Measurements from ENCODE around the gene FCRL3.

Gene FCRL3

GRCh38 chr1:157682710-157683437, 17.7 kb downstream of the FCRL3 start:
- TF ChIP-seq CTCF (conservative IDR thresholded peaks at IDR 0.05; ENCODE audit: low read depth, low read length), result no peak
- no peak for DNase-seq (ENCODE audit: low read depth)
- H3K4me3 ChIP-seq (ENCODE audit: low read length), result no peak overlapping the region

DNA sequence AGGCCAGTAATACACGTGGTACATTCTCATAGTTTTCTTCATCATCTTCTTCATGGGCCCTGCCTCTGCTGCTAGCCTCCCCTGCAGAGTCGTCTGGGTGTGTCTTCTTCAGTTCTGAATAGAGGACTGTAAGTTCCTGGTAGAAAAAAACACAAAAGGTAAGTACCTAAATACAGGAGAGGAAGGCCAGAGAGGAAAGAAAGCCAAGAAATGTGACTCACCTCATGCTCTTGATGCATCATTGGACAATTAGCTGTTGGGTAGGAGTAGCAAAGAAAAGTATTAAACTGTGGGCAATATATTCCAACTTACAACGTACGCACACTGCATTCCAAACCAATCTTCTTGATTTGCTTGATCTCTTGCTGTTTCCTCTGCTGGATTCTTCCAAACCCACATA, 21.8 kb downstream of the FCRL3 start:
- no peak for TF ChIP-seq CTCF (conservative IDR thresholded peaks at IDR 0.05; ENCODE audit: low read depth, low read length)
- no peak for DNase-seq (ENCODE audit: low read depth)
- H3K4me3 ChIP-seq (ENCODE audit: low read length), result no peak overlapping the region

- TF ChIP-seq CTCF (conservative IDR thresholded peaks at IDR 0.05; ENCODE audit: low read depth, low read length), result no peak
- no peak overlapping the region for H3K4me3 ChIP-seq (ENCODE audit: low read length)
- DNase-seq (ENCODE audit: low read depth), result no peak
Measured at GRCh38 chr1:157673008-157673407, 27.6 kb downstream of the FCRL3 start.

DNA sequence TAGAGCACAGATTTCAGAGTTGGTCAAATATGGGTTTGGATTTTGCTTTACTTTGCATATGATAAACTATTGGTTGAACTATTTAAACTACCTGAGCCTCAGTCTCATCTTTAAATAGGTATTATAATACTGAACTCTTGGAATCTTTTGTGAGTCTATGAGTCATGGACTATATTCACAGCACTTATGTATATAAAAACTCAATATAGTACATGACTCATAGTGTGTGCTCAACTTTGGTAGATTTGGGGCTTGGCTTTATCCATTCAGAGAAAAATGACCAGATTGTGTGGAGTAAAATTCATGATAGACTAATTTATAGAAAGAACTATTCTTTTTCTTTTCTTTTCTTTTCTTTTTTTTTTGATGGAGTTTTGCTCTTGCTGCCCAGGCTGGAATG, 28.7 kb downstream of the FCRL3 start:
- TF ChIP-seq CTCF (conservative IDR thresholded peaks at IDR 0.05; ENCODE audit: low read depth, low read length), result no peak
- no peak overlapping the region for H3K4me3 ChIP-seq (ENCODE audit: low read length)
- no peak for DNase-seq (ENCODE audit: low read depth)

GRCh38 chr1:157659576-157660247, 40.9 kb downstream of the FCRL3 start:
- no peak for TF ChIP-seq CTCF (conservative IDR thresholded peaks at IDR 0.05; ENCODE audit: low read depth, low read length)

DNA sequence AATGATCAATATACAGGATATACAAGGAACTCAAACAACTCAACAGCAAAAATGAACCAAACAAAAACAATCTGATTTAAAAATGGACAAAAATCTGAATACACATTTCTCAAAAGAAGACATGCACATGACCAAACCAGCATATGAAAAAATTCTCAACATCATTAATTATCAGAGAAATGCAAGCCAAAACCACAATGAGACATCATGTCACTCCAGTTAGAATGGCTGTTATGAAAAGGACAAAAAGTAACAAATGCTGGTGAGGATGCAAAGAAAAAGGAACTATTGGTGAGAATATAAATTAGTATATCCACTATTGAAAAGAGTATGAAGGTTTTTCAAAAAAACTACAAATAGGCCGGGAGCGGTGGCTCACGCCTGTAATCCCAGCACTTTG, 42.0 kb downstream of the FCRL3 start:
- TF ChIP-seq CTCF (conservative IDR thresholded peaks at IDR 0.05; ENCODE audit: low read depth, low read length), result no peak
- no peak for DNase-seq (ENCODE audit: low read depth)
- no peak overlapping the region for H3K4me3 ChIP-seq (ENCODE audit: low read length)

More at GRCh38 chr1:157659576-157660247, 40.9 kb downstream of the FCRL3 start:
- H3K4me3 ChIP-seq (ENCODE audit: low read length), result no peak overlapping the region
- DNase-seq (ENCODE audit: low read depth), result no peak

DNA sequence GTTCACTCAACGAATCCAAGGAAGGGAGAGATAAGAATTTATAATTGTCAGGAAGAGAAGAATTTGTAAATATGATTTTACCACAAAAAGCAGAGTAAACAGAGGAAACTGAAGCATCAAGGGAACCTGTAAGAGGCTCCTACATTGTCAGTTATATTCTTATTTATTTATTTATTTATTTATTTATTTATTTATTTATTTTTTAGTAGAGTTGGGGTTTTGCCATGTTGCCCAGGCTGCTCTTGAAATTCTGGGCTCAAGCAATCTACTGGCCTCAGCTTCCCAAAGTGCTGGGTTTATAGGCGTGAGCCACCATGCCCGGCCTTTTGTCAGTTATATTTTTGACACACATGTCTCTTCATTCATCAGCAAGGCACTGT, 47.1 kb downstream of the FCRL3 start:
- no peak overlapping the region for H3K4me3 ChIP-seq (ENCODE audit: low read length)
- TF ChIP-seq CTCF (conservative IDR thresholded peaks at IDR 0.05; ENCODE audit: low read depth, low read length), result no peak
- no peak for DNase-seq (ENCODE audit: low read depth)

All from retinal pigment epithelial cell (primary cell).